Measurements from ENCODE around the gene LLGL2.

Gene LLGL2

GRCh38 chr17:75584849-75585175 lies 59.3 kb downstream of the LLGL2 start:
- DNase-seq (ENCODE audit: low spot score) = no peak

GRCh38 chr17:75587675-75588595 lies 62.4 kb downstream of the LLGL2 start, which contains the start of gene MYO15B:
TSS of gene MYO15B (plus strand) at chr17:75587800. CDS start at chr17:75588058, 258 bp downstream.
- no peaks in the 10 kb centered on the region for H3K9me3 ChIP-seq (ENCODE audit: severe bottlenecking)
- no peak for TF ChIP-seq CTCF (IDR thresholded peaks at IDR 0.05; ENCODE audit: poor library complexity, severe bottlenecking)
- H3K4me3 ChIP-seq (ENCODE audit: severe bottlenecking) = peak within 1 kb of the TSS; percentile 37
- no peaks in the 10 kb centered on the region for H3K36me3 ChIP-seq (ENCODE audit: low read depth)
- peak within 1 kb of the TSS; percentile 42 for H3K27ac ChIP-seq (ENCODE audit: poor library complexity, severe bottlenecking)
- ATAC-seq (ENCODE audit: low read depth) (peak; percentile 23; the same call in 2 of the 3 replicates), DNase-seq (ENCODE audit: low spot score) (no peak)
- H3K27me3 ChIP-seq (ENCODE audit: insufficient read depth, poor library complexity, severe bottlenecking) = no peaks in the 10 kb centered on the region
- no peaks in the 10 kb centered on the region for H3K4me1 ChIP-seq (ENCODE audit: insufficient read depth, poor library complexity, severe bottlenecking)

More at GRCh38 chr17:75584849-75585175, 59.3 kb downstream of the LLGL2 start:
- Histone ChIP-seq H3K4me1 (ENCODE audit: insufficient read depth, poor library complexity, severe bottlenecking) (no peaks in the 10 kb centered on the region), H3K36me3 (ENCODE audit: low read depth) (no peaks in the 10 kb centered on the region), H3K9me3 (ENCODE audit: severe bottlenecking) (no peaks in the 10 kb centered on the region), H3K27me3 (ENCODE audit: insufficient read depth, poor library complexity, severe bottlenecking) (no peaks in the 10 kb centered on the region), H3K4me3 (ENCODE audit: severe bottlenecking) (no peak overlapping the region), H3K27ac (ENCODE audit: poor library complexity, severe bottlenecking) (no peak overlapping the region)
- ATAC-seq (ENCODE audit: low read depth) = no peak
- TF ChIP-seq CTCF (IDR thresholded peaks at IDR 0.05; ENCODE audit: poor library complexity, severe bottlenecking) = no peak

- Histone ChIP-seq H3K36me3 (ENCODE audit: low read depth) (no peaks in the 10 kb centered on the region), H3K27ac (ENCODE audit: poor library complexity, severe bottlenecking) (peak overlapping the region; percentile 42), H3K4me3 (ENCODE audit: severe bottlenecking) (peak overlapping the region; percentile 37), H3K27me3 (ENCODE audit: insufficient read depth, poor library complexity, severe bottlenecking) (no peaks in the 10 kb centered on the region), H3K9me3 (ENCODE audit: severe bottlenecking) (no peaks in the 10 kb centered on the region), H3K4me1 (ENCODE audit: insufficient read depth, poor library complexity, severe bottlenecking) (no peaks in the 10 kb centered on the region)
- ATAC-seq (ENCODE audit: low read depth) = peak; percentile 1; the same call in 1 of the 3 replicates
- TF ChIP-seq CTCF (IDR thresholded peaks at IDR 0.05; ENCODE audit: poor library complexity, severe bottlenecking) = no peak
- no peak for DNase-seq (ENCODE audit: low spot score)
These were observed 63.1 kb downstream of the LLGL2 start for GRCh38 chr17:75588596-75589011.

- TF ChIP-seq CTCF (IDR thresholded peaks at IDR 0.05; ENCODE audit: poor library complexity, severe bottlenecking) = peak; percentile 78
- peak overlapping the region; percentile 42 for H3K27ac ChIP-seq (ENCODE audit: poor library complexity, severe bottlenecking)
- DNase-seq (ENCODE audit: low spot score) (peak; percentile 91), ATAC-seq (ENCODE audit: low read depth) (peak; percentile 74)
- no peaks in the 10 kb centered on the region for H3K4me1 ChIP-seq (ENCODE audit: insufficient read depth, poor library complexity, severe bottlenecking)
- no peaks in the 10 kb centered on the region for H3K27me3 ChIP-seq (ENCODE audit: insufficient read depth, poor library complexity, severe bottlenecking)
- H3K4me3 ChIP-seq (ENCODE audit: severe bottlenecking) = peak overlapping the region; percentile 37
- no peaks in the 10 kb centered on the region for H3K9me3 ChIP-seq (ENCODE audit: severe bottlenecking)
- no peaks in the 10 kb centered on the region for H3K36me3 ChIP-seq (ENCODE audit: low read depth)
These were observed 63.8 kb downstream of the LLGL2 start for GRCh38 chr17:75589012-75589918.

Measured in RWPE2 (cell line).